Measurements from ENCODE around the gene PERP.

DNA sequence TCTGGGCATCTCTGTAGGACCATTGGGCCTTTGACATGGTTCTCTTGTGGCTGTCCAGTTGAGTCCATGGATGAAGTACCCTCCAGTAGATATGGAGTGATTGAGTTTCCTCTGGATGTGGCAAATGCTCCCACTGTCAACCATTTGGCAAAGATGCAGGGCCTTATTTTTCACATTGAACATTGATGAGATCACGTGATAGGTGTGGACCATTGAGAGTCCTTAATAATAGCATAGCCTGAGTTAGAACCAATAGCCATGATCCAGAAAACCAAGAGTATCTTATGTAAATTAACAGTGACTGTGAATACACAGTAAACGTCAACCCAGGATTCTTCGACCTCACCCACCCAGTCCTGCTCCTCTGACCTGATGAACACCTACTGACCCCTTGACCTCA, 3.0 kb upstream of the PERP start:
- no peak for TF ChIP-seq POLR2A (IDR thresholded peaks at IDR 0.05)
- TF ChIP-seq, protein P1, sequence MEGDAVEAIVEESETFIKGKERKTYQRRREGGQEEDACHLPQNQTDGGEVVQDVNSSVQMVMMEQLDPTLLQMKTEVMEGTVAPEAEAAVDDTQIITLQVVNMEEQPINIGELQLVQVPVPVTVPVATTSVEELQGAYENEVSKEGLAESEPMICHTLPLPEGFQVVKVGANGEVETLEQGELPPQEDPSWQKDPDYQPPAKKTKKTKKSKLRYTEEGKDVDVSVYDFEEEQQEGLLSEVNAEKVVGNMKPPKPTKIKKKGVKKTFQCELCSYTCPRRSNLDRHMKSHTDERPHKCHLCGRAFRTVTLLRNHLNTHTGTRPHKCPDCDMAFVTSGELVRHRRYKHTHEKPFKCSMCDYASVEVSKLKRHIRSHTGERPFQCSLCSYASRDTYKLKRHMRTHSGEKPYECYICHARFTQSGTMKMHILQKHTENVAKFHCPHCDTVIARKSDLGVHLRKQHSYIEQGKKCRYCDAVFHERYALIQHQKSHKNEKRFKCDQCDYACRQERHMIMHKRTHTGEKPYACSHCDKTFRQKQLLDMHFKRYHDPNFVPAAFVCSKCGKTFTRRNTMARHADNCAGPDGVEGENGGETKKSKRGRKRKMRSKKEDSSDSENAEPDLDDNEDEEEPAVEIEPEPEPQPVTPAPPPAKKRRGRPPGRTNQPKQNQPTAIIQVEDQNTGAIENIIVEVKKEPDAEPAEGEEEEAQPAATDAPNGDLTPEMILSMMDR (IDR thresholded peaks at IDR 0.05) = no peak
